Stimulated activated CD4-positive, alpha-beta T cell treated with anti-CD3 and anti-CD28 coated beads, Interleukin-2, amount 100 ng/mL, for 4 hours (primary cell): ENCODE measurements around the gene NTN5.
"Not testable (repeated sequence)": the region's sequence is repeated elsewhere in the genome, so short reads cannot be mapped to it uniquely, and the experiment has no call there.

Source experiments
- DNase-seq: peaks from one replicate; pipeline ENCODE4 v3.0.0-alpha.2; 2020; ENCODE audit warnings: low read depth

NTN5 gene

GRCh38 chr19:48669903-48670668, 2.7 kb downstream of the NTN5 start:
- no peak for DNase-seq

GRCh38 chr19:48668761-48669160, 4.1 kb downstream of the NTN5 start:
- no peak for DNase-seq

GRCh38 chr19:48668332-48668731, 4.5 kb downstream of the NTN5 start:
- no peak for DNase-seq

- no peak for DNase-seq
These were observed 7.0 kb downstream of the NTN5 start for GRCh38 chr19:48665786-48666185.

- no peak for DNase-seq
These were observed 8.3 kb downstream of the NTN5 start for GRCh38 chr19:48664476-48664875.

GRCh38 chr19:48663667-48664066, 9.2 kb downstream of the NTN5 start:
- no peak for DNase-seq

GRCh38 chr19:48661711-48662090, 11.1 kb downstream of the NTN5 start:
- no peak for DNase-seq

- DNase-seq = peak; percentile 66
These were observed 11.7 kb downstream of the NTN5 start for GRCh38 chr19:48660852-48661710.

GRCh38 chr19:48659768-48660167, 13.0 kb downstream of the NTN5 start:
- DNase-seq = no peak

GRCh38 chr19:48658483-48658882, 14.3 kb downstream of the NTN5 start:
- DNase-seq = no peak

- not testable (repeated sequence) for DNase-seq
These were observed 15.0 kb downstream of the NTN5 start for GRCh38 chr19:48657828-48658227.

GRCh38 chr19:48656840-48657474, 15.9 kb downstream of the NTN5 start:
- DNase-seq = no peak

GRCh38 chr19:48654299-48655059, 18.3 kb downstream of the NTN5 start:
- no peak for DNase-seq

GRCh38 chr19:48651683-48652048, 21.2 kb downstream of the NTN5 start:
- DNase-seq = no peak

- DNase-seq = no peak
These were observed 21.7 kb downstream of the NTN5 start for GRCh38 chr19:48650974-48651682.

- DNase-seq = no peak
These were observed 24.7 kb downstream of the NTN5 start for GRCh38 chr19:48648134-48648533.

- no peak for DNase-seq
These were observed 26.0 kb downstream of the NTN5 start for GRCh38 chr19:48646722-48647216.

- DNase-seq = peak; percentile 91
These were observed 26.7 kb downstream of the NTN5 start, which contains the start of gene CA11 for GRCh38 chr19:48646001-48646721. TSS of gene CA11 (minus strand) at chr19:48646187. CDS start at chr19:48645632, 555 bp downstream.

GRCh38 chr19:48645620-48646000, 27.2 kb downstream of the NTN5 start:
- DNase-seq = no peak

- DNase-seq = peak; percentile 61
These were observed 27.8 kb downstream of the NTN5 start for GRCh38 chr19:48644839-48645619.
